HEK293 (cell line): Measurements from ENCODE around the gene NT5DC3.

Experiments used
- ATF2 ChIP-seq: fragments of 450-650 bp; formaldehyde crosslinking; IDR thresholded peaks from 2 replicates; pipeline ENCODE4 v1.5.1; 2016; ENCODE audit warnings: missing biosample characterization, missing genetic modification characterization, low read depth
- BCL11B ChIP-seq: fragments of 450-650 bp; formaldehyde crosslinking; IDR thresholded peaks from 2 replicates; pipeline ENCODE4 v1.5.1; 2016; ENCODE audit warnings: low read depth, missing biosample characterization, missing genetic modification characterization
- CTCF ChIP-seq: fragments of 450-650 bp; formaldehyde crosslinking; IDR thresholded peaks from 2 replicates; pipeline ENCODE4 v1.5.1; 2016; ENCODE audit warnings: missing biosample characterization, missing genetic modification characterization
- GLI4 ChIP-seq: fragments of 450-650 bp; formaldehyde crosslinking; IDR thresholded peaks from 2 replicates; pipeline ENCODE4 v1.5.1; 2016; ENCODE audit warnings: missing biosample characterization, missing genetic modification characterization
- KLF9 ChIP-seq: fragments of 450-650 bp; formaldehyde crosslinking; IDR thresholded peaks from 2 replicates; pipeline ENCODE4 v1.5.1; 2016; ENCODE audit warnings: missing biosample characterization, missing genetic modification characterization, low read depth
- PRDM1 ChIP-seq: fragments of 450-650 bp; formaldehyde crosslinking; IDR thresholded peaks from 2 replicates; pipeline ENCODE4; 2016; ENCODE audit warnings: missing biosample characterization, missing genetic modification characterization
- PRDM4 ChIP-seq: fragments of 450-650 bp; formaldehyde crosslinking; IDR thresholded peaks from 2 replicates; pipeline ENCODE4 v1.5.1; 2017; ENCODE audit warnings: missing biosample characterization, missing genetic modification characterization
- REST ChIP-seq: fragments of 450-650 bp; formaldehyde crosslinking; IDR thresholded peaks from 2 replicates; pipeline ENCODE4 v1.5.1; 2016; ENCODE audit warnings: missing biosample characterization, missing genetic modification characterization
- TRIM28 ChIP-seq: IDR thresholded peaks from 2 replicates; pipeline ENCODE4 v1.6.1; 2011; ENCODE audit warnings: low read length, control low read depth, borderline replicate concordance
- ZNF121 ChIP-seq: fragments of 450-650 bp; formaldehyde crosslinking; IDR thresholded peaks from 2 replicates; pipeline ENCODE4 v1.5.1; 2016; ENCODE audit warnings: missing biosample characterization, missing genetic modification characterization
- ZNF416 ChIP-seq: fragments of 450-650 bp; formaldehyde crosslinking; IDR thresholded peaks from 2 replicates; pipeline ENCODE4 v1.5.1; 2016; ENCODE audit warnings: missing biosample characterization, missing genetic modification characterization
- ZNF580 ChIP-seq: fragments of 450-650 bp; formaldehyde crosslinking; IDR thresholded peaks from 2 replicates; pipeline ENCODE4 v1.5.1; 2016; ENCODE audit warnings: missing biosample characterization, missing genetic modification characterization
- ZNF660 ChIP-seq: fragments of 450-650 bp; IDR thresholded peaks from 2 replicates; pipeline ENCODE4 v1.5.1; 2018; ENCODE audit warnings: missing biosample characterization, mild to moderate bottlenecking, missing genetic modification characterization
- ZNF677 ChIP-seq: fragments of 450-650 bp; IDR thresholded peaks from 2 replicates; pipeline ENCODE4 v1.5.0; 2018; ENCODE audit warnings: missing biosample characterization, mild to moderate bottlenecking, missing genetic modification characterization, moderate library complexity

GRCh38 chr12:103855036-103855712 is 14.1 kb upstream of the NT5DC3 start:
- TF ChIP-seq ATF2 (tag by site-specific recombination) (no peak), CTCF (tag by site-specific recombination) (no peak), REST (no peak), BCL11B (tag by site-specific recombination) (no peak), ZNF677 (tag by site-specific recombination) (no peak), PRDM4 (no peak), TRIM28 (no peak), ZNF660 (tag by site-specific recombination) (no peak), ZNF121 (no peak), GLI4 (no peak), KLF9 (tag by site-specific recombination) (no peak), PRDM1 (tag by site-specific recombination) (peak; percentile 40; the same call in 1 of the 2 replicates), ZNF580 (tag by site-specific recombination) (no peak), ZNF416 (no peak)
